ENCODE measurements around the gene PM20D2. TPM values are rescaled to one million over a fixed set of nuclear protein-coding genes. Genes with fewer than 3 reads are reported as not detected.

The PM20D2 gene
- total RNA-seq, 4 donors from 2014 or later, result 19.0 to 36.3 (median 25.5) TPM

GRCh38 chr6:89116702-89117101 is 29.2 kb upstream of the PM20D2 start:
- no peaks in the 10 kb centered on the region for H3K27me3 ChIP-seq
- peak overlapping the region; percentile 78 to 83 for H3K4me3 ChIP-seq
- ATAC-seq, result no peak
- 63 to 76% methylated on average over 4 to 6 of the region's 6 CpGs for WGBS, 2 donors (ENCODE audit: low coverage in 1 of 2)
- H3K36me3 ChIP-seq, result no peaks in the 10 kb centered on the region
- H3K9me3 ChIP-seq, result no peaks in the 10 kb centered on the region
- H3K4me1 ChIP-seq, result peaks cover 0 to 22% (median 0%) of the 10 kb centered on the region in 3 donors
- TF ChIP-seq POLR2AphosphoS5 (IDR thresholded peaks at IDR 0.05) (no peak), POLR2A (IDR thresholded peaks at IDR 0.05) (no peak), CTCF (IDR thresholded peaks at IDR 0.05) (no peak), EP300 (IDR thresholded peaks at IDR 0.05) (no peak)
- no peak overlapping the region for H3K27ac ChIP-seq

DNA sequence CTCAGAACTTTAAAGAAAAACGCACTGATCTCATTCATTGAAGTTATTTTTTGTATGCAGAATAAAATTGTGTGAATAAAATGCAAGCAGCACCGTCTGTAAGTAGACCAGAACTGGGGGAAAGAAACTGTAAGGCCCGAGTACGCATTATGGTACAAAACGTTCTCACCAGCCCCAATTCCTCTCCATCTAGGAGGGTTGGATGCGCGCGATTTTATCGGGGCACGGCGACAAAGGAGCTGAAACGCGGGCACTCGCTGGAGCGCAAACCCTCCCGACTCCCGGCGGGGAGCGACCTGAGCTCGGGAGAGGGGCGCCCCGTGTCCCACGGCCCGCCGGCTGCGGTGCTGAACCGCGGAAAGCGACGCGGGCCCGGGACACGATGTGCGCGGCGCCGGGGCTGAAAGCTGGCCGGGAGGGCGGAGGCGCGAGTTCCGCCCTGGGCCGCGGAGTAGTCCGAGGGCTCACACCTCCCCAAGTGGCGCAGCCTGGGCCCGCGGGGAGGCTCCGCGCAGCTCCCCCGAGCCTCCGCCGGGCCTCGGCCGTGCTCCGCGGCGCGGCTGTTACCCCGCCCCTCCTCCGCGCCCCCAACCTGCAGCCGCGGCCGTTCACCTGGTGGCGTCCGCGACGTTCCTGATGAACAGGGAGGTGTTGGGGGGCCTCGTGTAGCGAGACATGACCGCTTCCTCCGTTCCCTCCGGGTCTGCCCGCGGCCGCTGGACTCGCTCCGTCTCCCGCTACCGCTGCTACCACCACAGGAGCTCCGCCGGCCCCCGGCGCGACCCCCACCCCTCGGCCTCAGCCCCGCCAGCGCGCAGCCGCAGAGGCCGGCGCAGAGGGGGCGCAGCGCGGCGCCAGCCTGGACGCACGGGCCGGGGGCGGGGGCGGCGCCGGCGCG is 28.4 kb upstream of the PM20D2 start, which contains the start of gene SRSF12:
Gene SRSF12 (minus strand): TSS at position 861 of the 898 bp plus-strand sequence. CDS start 184 bp downstream, at position 677.
- H3K36me3 ChIP-seq, result no peaks in the 10 kb centered on the region
- 0 to 2% methylated on average over 2 to 8 of the region's 106 CpGs for WGBS, 2 donors (ENCODE audit: low coverage in 1 of 2)
- peak within 1 kb of the TSS in 3 of 4 donors; percentile 46 to 84 (median 50) for H3K27ac ChIP-seq
- TF ChIP-seq CTCF (IDR thresholded peaks at IDR 0.05) (peak in 2 of 4 experiments; percentile 25 to 29), POLR2AphosphoS5 (IDR thresholded peaks at IDR 0.05) (no peak)
- ATAC-seq, result peak; percentile 82
- H3K27me3 ChIP-seq, result no peaks in the 10 kb centered on the region
- H3K9me3 ChIP-seq, result no peaks in the 10 kb centered on the region
- peak within 1 kb of the TSS; percentile 78 to 83 for H3K4me3 ChIP-seq
- peaks cover 0 to 22% (median 0%) of the 10 kb centered on the region in 3 donors for H3K4me1 ChIP-seq

- no peak for ATAC-seq
- peak overlapping the region in 3 of 4 donors; percentile 22 to 84 (median 50) for H3K27ac ChIP-seq
- whole genome bisulfite sequencing, 2 donors (ENCODE audit: low coverage in 1 of 2), result 80% methylated on average over 8 of the region's 8 CpGs; no CpG with 5 or more reads in 1 of the 2 donors
These were observed 26.9 kb upstream of the PM20D2 start for GRCh38 chr6:89118931-89119330.

GRCh38 chr6:89120371-89120770 is 25.5 kb upstream of the PM20D2 start:
- Histone ChIP-seq H3K27ac (no peak overlapping the region), H3K4me1 (peaks cover 0 to 22% (median 0%) of the 10 kb centered on the region in 3 donors), H3K9me3 (no peaks in the 10 kb centered on the region), H3K27me3 (no peaks in the 10 kb centered on the region), H3K36me3 (no peaks in the 10 kb centered on the region), H3K4me3 (no peak overlapping the region)
- TF ChIP-seq CTCF (IDR thresholded peaks at IDR 0.05) (no peak), POLR2AphosphoS5 (IDR thresholded peaks at IDR 0.05) (no peak), POLR2A (IDR thresholded peaks at IDR 0.05) (no peak), EP300 (IDR thresholded peaks at IDR 0.05) (no peak)
- no peak for ATAC-seq
- 74 to 77% methylated on average over 3 to 4 of the region's 4 CpGs for WGBS, 2 donors (ENCODE audit: low coverage in 1 of 2)

More at GRCh38 chr6:89118931-89119330, 26.9 kb upstream of the PM20D2 start:
- no peaks in the 10 kb centered on the region for H3K9me3 ChIP-seq
- TF ChIP-seq EP300 (IDR thresholded peaks at IDR 0.05), result no peak
- TF ChIP-seq POLR2A (IDR thresholded peaks at IDR 0.05), result no peak
- TF ChIP-seq POLR2AphosphoS5 (IDR thresholded peaks at IDR 0.05), result no peak
- TF ChIP-seq CTCF (IDR thresholded peaks at IDR 0.05), result no peak
- H3K4me1 ChIP-seq, result peaks cover 0 to 22% (median 0%) of the 10 kb centered on the region in 3 donors
- H3K36me3 ChIP-seq, result no peaks in the 10 kb centered on the region
- H3K27me3 ChIP-seq, result no peaks in the 10 kb centered on the region
- no peak overlapping the region for H3K4me3 ChIP-seq
